ENCODE results near the gene TRRAP.
"Not testable (repeated sequence)": the region's sequence is repeated elsewhere in the genome, so short reads cannot be mapped to it uniquely, and the experiment has no call there.

The TRRAP gene

GRCh38 chr7:98878365-98879197, at the start of gene TRRAP:
TRRAP (plus strand) TSS chr7:98878532; CDS start chr7:98881151, 2,619 bp downstream.
- DNase-seq (ENCODE audit: low read depth), result peak; percentile 71

- DNase-seq (ENCODE audit: low read depth), result no peak
These were observed 47.3 kb upstream of the TRRAP start for GRCh38 chr7:98830972-98831548.

- DNase-seq (ENCODE audit: low read depth), result no peak
These were observed 46.6 kb upstream of the TRRAP start for GRCh38 chr7:98831641-98832221.

- DNase-seq (ENCODE audit: low read depth), result no peak
These were observed 45.3 kb upstream of the TRRAP start for GRCh38 chr7:98833022-98833421.

- DNase-seq (ENCODE audit: low read depth), result no peak
These were observed 43.4 kb upstream of the TRRAP start for GRCh38 chr7:98834949-98835348.

GRCh38 chr7:98836811-98837629, 41.3 kb upstream of the TRRAP start:
- DNase-seq (ENCODE audit: low read depth), result no peak

GRCh38 chr7:98837630-98837972, 40.7 kb upstream of the TRRAP start:
- DNase-seq (ENCODE audit: low read depth), result no peak

- DNase-seq (ENCODE audit: low read depth), result no peak
These were observed 38.2 kb upstream of the TRRAP start for GRCh38 chr7:98840096-98840495.

GRCh38 chr7:98840722-98841121, 37.6 kb upstream of the TRRAP start:
- no peak for DNase-seq (ENCODE audit: low read depth)

GRCh38 chr7:98841179-98841997, 36.9 kb upstream of the TRRAP start:
- DNase-seq (ENCODE audit: low read depth), result peak; percentile 88

GRCh38 chr7:98842552-98842951, 35.8 kb upstream of the TRRAP start:
- DNase-seq (ENCODE audit: low read depth), result not testable (repeated sequence)

GRCh38 chr7:98848918-98849317, 29.4 kb upstream of the TRRAP start:
- DNase-seq (ENCODE audit: low read depth), result no peak

- no peak for DNase-seq (ENCODE audit: low read depth)
These were observed 25.5 kb upstream of the TRRAP start for GRCh38 chr7:98852826-98853225.

- no peak for DNase-seq (ENCODE audit: low read depth)
These were observed 22.5 kb upstream of the TRRAP start for GRCh38 chr7:98855610-98856422.

- no peak for DNase-seq (ENCODE audit: low read depth)
These were observed 18.3 kb upstream of the TRRAP start for GRCh38 chr7:98860071-98860470.

GRCh38 chr7:98862203-98862602, 16.1 kb upstream of the TRRAP start:
- DNase-seq (ENCODE audit: low read depth), result no peak

GRCh38 chr7:98862716-98863420, 15.5 kb upstream of the TRRAP start:
- DNase-seq (ENCODE audit: low read depth), result no peak

GRCh38 chr7:98863601-98864000, 14.7 kb upstream of the TRRAP start:
- DNase-seq (ENCODE audit: low read depth), result no peak

- peak; percentile 62 for DNase-seq (ENCODE audit: low read depth)
These were observed 13.4 kb upstream of the TRRAP start for GRCh38 chr7:98864731-98865453.
